LHCN-M2 (cell line): ENCODE results near the gene ITGAL. TPM values are rescaled to one million over a fixed set of nuclear protein-coding genes. Genes with fewer than 3 reads are reported as not detected.
"Not testable (repeated sequence)": the region's sequence is repeated elsewhere in the genome, so short reads cannot be mapped to it uniquely, and the experiment has no call there.

Experiments used
- DNase-seq: peaks from one replicate; pipeline ENCODE4 v3.0.0-alpha.2; 2012; ENCODE audit warnings: low read depth
- total RNA-seq: library from RNA; depleted of rRNA; stranded (reverse); fragments of >200 nt; gene quantifications from 2 replicates; pipeline ENCODE4 v1.2.3, GENCODE V29; 2014

Gene ITGAL
- total RNA-seq, 1 experiment from 2014 or later = not detected

- no peak for DNase-seq
These were observed 53.7 kb downstream of the ITGAL start, which contains the start of gene ZNF768 for GRCh38 chr16:30526137-30526822. TSS of gene ZNF768 (minus strand) at chr16:30526566. CDS start at chr16:30526413, 153 bp downstream.

GRCh38 chr16:30526823-30527634 is 54.5 kb downstream of the ITGAL start:
- DNase-seq = peak; percentile 96

- DNase-seq = no peak
These were observed 55.2 kb downstream of the ITGAL start for GRCh38 chr16:30527635-30528178.

- DNase-seq = no peak
These were observed 56.4 kb downstream of the ITGAL start for GRCh38 chr16:30528799-30529457.

GRCh38 chr16:30530163-30531037 is 57.9 kb downstream of the ITGAL start:
- DNase-seq = no peak

- no peak for DNase-seq
These were observed 60.0 kb downstream of the ITGAL start for GRCh38 chr16:30532285-30533145.

GRCh38 chr16:30533146-30533522 is 60.6 kb downstream of the ITGAL start:
- DNase-seq = no peak

GRCh38 chr16:30533748-30534367 is 61.3 kb downstream of the ITGAL start:
- no peak for DNase-seq

- peak; percentile 80 for DNase-seq
These were observed 62.0 kb downstream of the ITGAL start, which contains the start of gene ZNF747 for GRCh38 chr16:30534368-30535105. TSS of gene ZNF747 (minus strand) at chr16:30534858. CDS start at chr16:30534679, 179 bp downstream.

- no peak for DNase-seq
These were observed 62.7 kb downstream of the ITGAL start for GRCh38 chr16:30535106-30535776.

- DNase-seq = peak; percentile 68
These were observed 63.2 kb downstream of the ITGAL start for GRCh38 chr16:30535777-30536190.

- not testable (repeated sequence) for DNase-seq
These were observed 64.0 kb downstream of the ITGAL start for GRCh38 chr16:30536391-30537024.

- DNase-seq = no peak
These were observed 66.7 kb downstream of the ITGAL start for GRCh38 chr16:30539000-30539964.

GRCh38 chr16:30539986-30540526 is 67.5 kb downstream of the ITGAL start:
- DNase-seq = not testable (repeated sequence)

GRCh38 chr16:30540916-30541464 is 68.4 kb downstream of the ITGAL start:
- DNase-seq = not testable (repeated sequence)
